Stimulated activated CD8-positive, alpha-beta memory T cell treated with anti-CD3 and anti-CD28 coated beads, Interleukin-12 subunit alpha, Interleukin-12 subunit beta, amount 100 ng/mL, for 4 hours (primary cell): ENCODE data around the gene HS6ST3.

ENCODE experiments used
- DNase-seq: peaks from one replicate; pipeline ENCODE4 v3.0.0-alpha.2; 2020; ENCODE audit warnings: low read depth

Gene HS6ST3

GRCh38 chr13:96844195-96844594 is 754.3 kb downstream of the HS6ST3 start:
- DNase-seq, result no peak

- no peak for DNase-seq
Measured at GRCh38 chr13:96844616-96845015, 754.7 kb downstream of the HS6ST3 start.

DNA sequence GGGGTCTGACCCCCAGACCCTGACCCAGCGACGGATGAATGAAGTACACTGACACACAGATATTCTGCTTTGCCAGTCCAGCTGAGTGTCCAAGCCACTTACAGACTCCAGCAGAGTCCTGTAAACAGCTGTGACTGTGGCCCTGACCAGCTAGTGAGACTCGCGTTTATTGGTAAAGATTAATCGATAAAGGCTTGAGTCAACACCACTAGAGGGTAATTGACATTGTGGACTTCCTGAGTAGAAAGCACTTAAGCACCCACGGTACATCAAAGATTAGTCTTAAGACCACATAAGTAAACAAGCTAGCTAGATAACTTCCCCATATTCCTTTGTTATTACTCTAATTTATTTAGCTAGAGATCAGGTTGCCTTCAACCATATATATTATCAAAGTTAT is 758.4 kb downstream of the HS6ST3 start:
- DNase-seq, result no peak

DNA sequence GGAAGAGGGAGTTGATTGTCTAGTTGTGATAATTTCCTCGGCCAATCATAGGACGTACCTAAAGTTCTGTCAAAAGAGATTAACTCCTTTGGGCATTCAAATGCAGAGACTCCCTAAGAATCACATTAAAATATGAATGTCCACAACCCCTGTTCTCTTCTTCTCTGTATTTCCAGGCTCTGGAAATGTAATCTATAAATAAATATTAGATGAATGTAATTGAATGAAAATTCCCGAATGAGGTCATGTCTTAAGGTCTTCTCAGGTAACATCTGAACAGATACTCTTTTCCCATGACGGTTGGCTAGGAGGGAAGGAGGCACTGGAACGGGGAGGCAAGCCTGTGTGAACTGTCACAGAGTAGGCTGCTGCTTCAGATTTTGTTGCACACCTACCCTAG is 759.2 kb downstream of the HS6ST3 start:
- no peak for DNase-seq

GRCh38 chr13:96850538-96851145 is 760.7 kb downstream of the HS6ST3 start:
- no peak for DNase-seq

DNA sequence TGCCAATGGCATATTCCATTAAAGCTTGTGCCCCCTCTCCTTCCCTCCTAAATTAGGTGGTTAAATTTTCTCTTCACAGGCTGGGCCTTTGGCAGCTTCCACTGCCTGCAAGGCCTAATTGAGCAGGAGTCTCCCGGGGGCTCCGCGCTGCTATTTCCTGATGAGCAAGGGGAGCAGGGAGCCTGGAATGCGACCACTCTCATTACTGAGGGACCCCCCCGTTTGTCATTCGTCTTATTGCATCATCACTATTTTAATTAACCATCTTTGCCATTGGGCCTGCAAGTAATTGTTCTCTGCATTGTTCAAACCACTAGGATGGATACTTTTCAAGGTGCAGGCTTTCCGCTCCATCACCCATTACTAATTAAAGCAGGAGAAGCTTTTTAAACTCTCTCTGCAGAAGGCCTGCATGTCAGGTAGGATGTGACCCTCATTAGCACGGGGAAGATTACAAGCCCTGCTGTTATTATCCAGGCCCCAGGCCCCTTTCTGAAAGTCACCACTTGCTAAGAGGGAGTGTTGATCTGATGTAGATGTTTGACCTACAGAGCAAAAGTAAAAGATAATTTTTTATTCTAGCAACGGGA is 762.0 kb downstream of the HS6ST3 start:
- DNase-seq, result no peak

GRCh38 chr13:96858133-96858826 is 768.4 kb downstream of the HS6ST3 start:
- DNase-seq, result no peak

- DNase-seq, result no peak
Measured at GRCh38 chr13:96860882-96861281, 771.0 kb downstream of the HS6ST3 start.

DNA sequence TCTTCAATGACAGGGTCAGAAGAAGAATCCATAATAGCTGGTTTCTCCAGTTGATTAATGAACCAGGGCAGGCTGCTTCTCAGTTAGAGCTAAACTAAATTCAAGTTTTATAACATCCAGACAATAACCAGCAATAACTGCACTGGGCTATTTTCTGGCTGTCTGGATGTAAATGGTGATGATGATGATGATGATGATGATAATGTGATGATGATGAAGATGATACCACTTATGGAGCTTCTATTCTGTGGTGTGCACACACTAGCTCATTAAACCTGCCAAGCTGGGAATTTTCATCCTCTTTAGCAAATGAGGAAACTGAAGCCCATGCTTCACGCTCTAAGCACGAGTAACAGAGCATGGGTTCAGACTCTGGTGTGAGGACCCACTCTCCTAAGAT is 772.2 kb downstream of the HS6ST3 start:
- DNase-seq, result no peak

DNA sequence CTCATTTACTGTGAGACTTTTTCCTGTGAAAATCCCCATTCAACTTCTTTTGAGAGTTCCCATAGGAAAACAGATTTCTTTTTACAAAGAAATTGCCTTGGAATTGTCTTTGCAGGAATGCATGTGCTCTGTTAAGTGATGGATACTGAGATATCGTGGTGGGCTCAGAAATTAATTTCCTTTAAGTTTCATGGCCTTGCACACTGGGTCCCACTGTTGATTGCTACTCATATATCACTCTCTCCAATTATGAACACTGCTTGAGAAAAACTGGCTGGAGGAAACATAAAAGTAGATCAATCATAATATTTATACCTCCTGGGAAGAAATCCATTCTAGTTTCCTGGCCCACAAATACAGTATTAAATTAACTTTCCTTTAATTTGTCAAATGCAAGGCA is 773.1 kb downstream of the HS6ST3 start:
- no peak for DNase-seq

DNA sequence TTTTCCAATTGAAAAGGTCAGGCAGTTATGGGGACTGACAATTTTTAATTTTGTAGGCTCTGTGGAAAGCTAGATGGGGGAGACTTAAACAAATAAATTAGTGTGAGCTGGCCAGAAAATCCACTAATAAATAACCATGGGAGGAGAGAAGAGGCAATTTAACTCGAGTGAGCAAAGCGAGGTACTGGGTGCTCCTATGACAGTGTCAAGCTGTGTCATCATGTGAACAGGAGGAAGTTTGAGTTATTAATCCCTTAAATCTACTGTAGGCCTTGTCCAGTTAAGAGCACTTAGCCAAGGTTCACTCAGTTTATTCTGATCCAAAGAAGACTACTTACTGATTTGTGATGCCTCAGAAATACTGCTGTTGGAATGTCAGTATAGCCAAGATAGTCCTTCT is 781.6 kb downstream of the HS6ST3 start:
- no peak for DNase-seq

DNA sequence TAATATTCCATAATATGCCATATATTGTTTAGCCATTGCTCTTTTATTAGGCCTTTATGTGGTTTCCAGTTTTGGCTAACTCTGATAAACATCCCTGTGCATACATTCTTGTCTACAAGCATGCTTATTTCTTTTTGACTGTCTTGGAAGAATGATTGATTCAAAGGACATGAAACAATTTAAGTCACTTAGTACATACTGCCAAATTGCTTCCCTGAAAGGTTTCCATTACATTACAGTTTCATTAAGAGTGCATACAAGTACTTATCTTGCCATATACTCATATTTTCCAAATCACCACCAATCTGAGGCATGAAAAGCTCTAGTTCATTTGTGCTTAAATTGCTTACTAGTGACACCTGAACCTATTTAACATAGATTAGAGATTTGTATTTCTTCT is 790.5 kb downstream of the HS6ST3 start:
- no peak for DNase-seq
